CD4-positive, alpha-beta memory T cell (primary cell): ENCODE data around the gene NEUROG1. TPM values are rescaled to one million over a fixed set of nuclear protein-coding genes. Genes with fewer than 3 reads are reported as not detected.

Experiments
- CTCF ChIA-PET: fragments of 350-600 bp; sonication (Branson Sonifier 250); formaldehyde crosslinking; loops from one replicate; lab custom pipeline; 2021; ENCODE audit warnings: inconsistent platforms; ENCODE audit not compliant: partially characterized antibody; lab: Charles Lee
- POLR2A ChIA-PET: fragments of 350-600 bp; sonication (Branson Sonifier 250); formaldehyde crosslinking; loops from one replicate; lab custom pipeline; 2021; ENCODE audit not compliant: partially characterized antibody; lab: Charles Lee
- DNase-seq, 5 donors: peaks; one replicate each; pipeline versions ENCODE4 v3.0.0 to v3.0.0-alpha.2; 2020 to 2022; ENCODE audit warnings: mixed read lengths in 1 of 5
- H3K27ac ChIP-seq: one replicate; pipeline ENCODE4 v1.7.0; 2013; ENCODE audit warnings: low read depth, low read length
- H3K27me3 ChIP-seq: 2 replicates; pipeline ENCODE4 v1.7.0; 2013; ENCODE audit warnings: mild to moderate bottlenecking, low read length, moderate library complexity; ENCODE audit not compliant: insufficient read depth
- H3K36me3 ChIP-seq: 2 replicates; pipeline ENCODE4 v1.7.0; 2013; ENCODE audit warnings: mild to moderate bottlenecking, low read length, moderate library complexity; ENCODE audit not compliant: insufficient read depth
- H3K4me1 ChIP-seq: 2 replicates; pipeline ENCODE4 v1.7.0; 2013; ENCODE audit warnings: mild to moderate bottlenecking, low read length, moderate library complexity; ENCODE audit not compliant: insufficient read depth
- H3K4me3 ChIP-seq, 2 donors: one replicate each; pipeline ENCODE4 v1.7.0; 2013; ENCODE audit warnings: low read length in 2 of 2, mild to moderate bottlenecking in 1 of 2
- H3K9me3 ChIP-seq, 2 donors: one replicate each; pipeline ENCODE4 v1.7.0; 2013; ENCODE audit warnings: low read length in 2 of 2, control low read depth in 1 of 2; ENCODE audit not compliant: control insufficient read depth in 1 of 2
- H3K27ac Mint-ChIP-seq, 7 donors: one replicate each; pipeline ENCODE4 v1.8.0; 2020 to 2021; ENCODE audit warnings: mixed read lengths in 7 of 7, mild to moderate bottlenecking in 6 of 7, inconsistent platforms in 3 of 7, moderate library complexity in 3 of 7
- H3K27me3 Mint-ChIP-seq, 2 donors: one replicate each; pipeline ENCODE4 v1.8.0; 2020 to 2021; ENCODE audit warnings: mixed read lengths in 2 of 2
- H3K36me3 Mint-ChIP-seq, 2 donors: one replicate each; pipeline ENCODE4 v1.8.0; 2020 to 2021; ENCODE audit warnings: mixed read lengths in 2 of 2, inconsistent platforms in 1 of 2, mild to moderate bottlenecking in 1 of 2
- H3K4me1 Mint-ChIP-seq, 4 donors: one replicate each; pipeline ENCODE4 v1.8.0; 2020 to 2021; ENCODE audit warnings: mixed read lengths in 4 of 4, mild to moderate bottlenecking in 1 of 4
- H3K4me3 Mint-ChIP-seq, 8 donors: one replicate each; pipeline ENCODE4 v1.8.0; 2020 to 2021; ENCODE audit warnings: mixed read lengths in 8 of 8, mild to moderate bottlenecking in 7 of 8, moderate library complexity in 6 of 8, inconsistent platforms in 3 of 8
- H3K9me3 Mint-ChIP-seq, 8 donors: one replicate each; pipeline ENCODE4 v1.8.0; 2020 to 2021; ENCODE audit warnings: mixed read lengths in 8 of 8, mild to moderate bottlenecking in 5 of 8, inconsistent platforms in 3 of 8, moderate library complexity in 1 of 8
- intact Hi-C: fragments of 100-400 bp; cut with micrococcal nuclease; formaldehyde crosslinking; loops from one replicate; pipeline ENCODE4 v1.15.1; 2023
- polyA plus RNA-seq, 2 donors: library from polyadenylated mRNA; unstranded; fragments of 300-500 nt; fragmentation: Illumina TruSeq; gene quantifications; one replicate each; pipeline ENCODE4 v1.2.3, GENCODE V29; 2021
- total RNA-seq, 2 experiments: library from RNA; stranded (reverse); gene quantifications; one replicate each; pipeline ENCODE4 v1.2.3, GENCODE V29; 2021

Gene NEUROG1
- total and polyA plus RNA-seq, 4 experiments from 2014 or later = not detected

- peaks cover 4 to 15% of the 10 kb centered on the region in 2 donors for H3K27me3 Mint-ChIP-seq
- ChIA-PET CTCF (interaction anchor here (1.2 to 9.3 kb wide), 6 partner anchors 10 to 107 kb away, joined by 3 to 171 read pairs (median 37); no protein-coding TSS in a partner anchor), POLR2A (no interaction called here)
- H3K4me3 Mint-ChIP-seq = no peak overlapping the region
- DNase-seq = no peak
- H3K9me3 ChIP-seq = no peaks in the 10 kb centered on the region
- no peak overlapping the region for H3K27ac Mint-ChIP-seq
- no peaks in the 10 kb centered on the region for H3K4me1 ChIP-seq
- intact Hi-C loops = no loop called here
- peaks cover 8 to 17% (median 10%) of the 10 kb centered on the region in 4 donors for H3K4me1 Mint-ChIP-seq
- no peaks in the 10 kb centered on the region for H3K9me3 Mint-ChIP-seq
- no peak overlapping the region for H3K27ac ChIP-seq
- H3K4me3 ChIP-seq = no peak overlapping the region
- H3K36me3 ChIP-seq = no peaks in the 10 kb centered on the region
- no peaks in the 10 kb centered on the region for H3K36me3 Mint-ChIP-seq
- peaks cover 2% of the 10 kb centered on the region for H3K27me3 ChIP-seq
Measured at GRCh38 chr5:135564331-135564730, 28.6 kb upstream of the NEUROG1 start.

- H3K27ac ChIP-seq = no peak overlapping the region
- CTCF ChIA-PET = interaction anchor here (0.7 to 9.3 kb wide), 11 partner anchors 9 to 103 kb away, joined by 3 to 171 read pairs (median 4); no protein-coding TSS in a partner anchor
- H3K4me3 Mint-ChIP-seq = no peak overlapping the region
- H3K9me3 Mint-ChIP-seq = no peaks in the 10 kb centered on the region
- H3K4me1 ChIP-seq = no peaks in the 10 kb centered on the region
- H3K4me1 Mint-ChIP-seq = peaks cover 3 to 10% (median 6%) of the 10 kb centered on the region in 4 donors
- H3K36me3 ChIP-seq = no peaks in the 10 kb centered on the region
- H3K27ac Mint-ChIP-seq = no peak overlapping the region
- no peaks in the 10 kb centered on the region for H3K9me3 ChIP-seq
- peaks cover 11 to 20% of the 10 kb centered on the region in 2 donors for H3K27me3 Mint-ChIP-seq
- no peaks in the 10 kb centered on the region for H3K36me3 Mint-ChIP-seq
- POLR2A ChIA-PET = interaction anchor here (0.8 kb wide), 1 partner anchor 13 kb away, joined by 3 read pairs; no protein-coding TSS in a partner anchor
- intact Hi-C loops = no loop called here
- no peak overlapping the region for H3K4me3 ChIP-seq
- peaks cover 5% of the 10 kb centered on the region for H3K27me3 ChIP-seq
- no peak for DNase-seq
Measured at GRCh38 chr5:135561266-135561665, 25.5 kb upstream of the NEUROG1 start.

- Histone ChIP-seq H3K36me3 (no peaks in the 10 kb centered on the region), H3K9me3 (no peaks in the 10 kb centered on the region), H3K27me3 (peaks cover 6% of the 10 kb centered on the region), H3K4me3 (no peak overlapping the region), H3K27ac (no peak overlapping the region), H3K4me1 (no peaks in the 10 kb centered on the region)
- intact Hi-C loops = no loop called here
- Mint-ChIP-seq H3K36me3 (no peaks in the 10 kb centered on the region), H3K4me1 (peaks cover 3 to 7% (median 6%) of the 10 kb centered on the region in 4 donors), H3K9me3 (no peaks in the 10 kb centered on the region), H3K4me3 (no peak overlapping the region), H3K27me3 (peaks cover 11 to 24% of the 10 kb centered on the region in 2 donors), H3K27ac (no peak overlapping the region)
- DNase-seq = peak in 4 of 5 donors; percentile 27 to 32 (median 32)
- ChIA-PET POLR2A (interaction anchor here (0.8 kb wide), 1 partner anchor 13 kb away, joined by 3 read pairs; no protein-coding TSS in a partner anchor), CTCF (interaction anchor here (0.7 to 9.3 kb wide), 10 partner anchors 9 to 102 kb away, joined by 3 to 171 read pairs (median 4); no protein-coding TSS in a partner anchor)
Measured at GRCh38 chr5:135560858-135561257, 25.1 kb upstream of the NEUROG1 start.

GRCh38 chr5:135559354-135559753, 23.6 kb upstream of the NEUROG1 start:
- H3K9me3 Mint-ChIP-seq = no peaks in the 10 kb centered on the region
- no peak overlapping the region for H3K27ac Mint-ChIP-seq
- DNase-seq = no peak
- ChIA-PET POLR2A (no interaction called here), CTCF (interaction anchor here (1.0 to 9.3 kb wide), 5 partner anchors 8 to 102 kb away, joined by 3 to 171 read pairs (median 3); no protein-coding TSS in a partner anchor)
- H3K27me3 ChIP-seq = peaks cover 10% of the 10 kb centered on the region
- no peak overlapping the region for H3K27ac ChIP-seq
- H3K27me3 Mint-ChIP-seq = peaks cover 10 to 29% of the 10 kb centered on the region in 2 donors
- no peaks in the 10 kb centered on the region for H3K36me3 ChIP-seq
- no peaks in the 10 kb centered on the region for H3K9me3 ChIP-seq
- H3K4me1 Mint-ChIP-seq = peaks cover 3 to 7% (median 6%) of the 10 kb centered on the region in 4 donors
- H3K4me3 Mint-ChIP-seq = no peak overlapping the region
- H3K4me1 ChIP-seq = no peaks in the 10 kb centered on the region
- intact Hi-C loops = no loop called here
- H3K4me3 ChIP-seq = no peak overlapping the region
- H3K36me3 Mint-ChIP-seq = no peaks in the 10 kb centered on the region

- intact Hi-C loops = no loop called here
- Histone ChIP-seq H3K4me3 (no peak overlapping the region), H3K36me3 (no peaks in the 10 kb centered on the region), H3K27ac (no peak overlapping the region), H3K27me3 (peaks cover 10% of the 10 kb centered on the region), H3K4me1 (no peaks in the 10 kb centered on the region), H3K9me3 (no peaks in the 10 kb centered on the region)
- H3K4me1 Mint-ChIP-seq = peaks cover 3 to 7% (median 6%) of the 10 kb centered on the region in 4 donors
- peaks cover 16 to 33% of the 10 kb centered on the region in 2 donors for H3K27me3 Mint-ChIP-seq
- H3K27ac Mint-ChIP-seq = no peak overlapping the region
- no peak overlapping the region for H3K4me3 Mint-ChIP-seq
- H3K36me3 Mint-ChIP-seq = no peaks in the 10 kb centered on the region
- H3K9me3 Mint-ChIP-seq = no peaks in the 10 kb centered on the region
- POLR2A ChIA-PET = no interaction called here
- CTCF ChIA-PET = interaction anchor here (1.4 to 1.6 kb wide), 2 partner anchors 9 to 99 kb away, joined by 4 to 8 read pairs; no protein-coding TSS in a partner anchor
- DNase-seq = no peak
Measured at GRCh38 chr5:135557076-135557838, 21.5 kb upstream of the NEUROG1 start.

- H3K27ac ChIP-seq = no peak overlapping the region
- H3K4me3 Mint-ChIP-seq = no peak overlapping the region
- POLR2A ChIA-PET = no interaction called here
- intact Hi-C loops = no loop called here
- peaks cover 15 to 39% of the 10 kb centered on the region in 2 donors for H3K27me3 Mint-ChIP-seq
- H3K4me3 ChIP-seq = no peak overlapping the region
- peaks cover 10% of the 10 kb centered on the region for H3K27me3 ChIP-seq
- no peak for DNase-seq
- CTCF ChIA-PET = interaction anchor here (0.8 to 10.8 kb wide), 4 partner anchors 7 to 96 kb away, joined by 3 to 171 read pairs (median 6); no protein-coding TSS in a partner anchor
- no peak overlapping the region for H3K27ac Mint-ChIP-seq
- H3K9me3 ChIP-seq = no peaks in the 10 kb centered on the region
- no peaks in the 10 kb centered on the region for H3K4me1 ChIP-seq
- no peaks in the 10 kb centered on the region for H3K36me3 ChIP-seq
- peaks cover 4 to 8% (median 6%) of the 10 kb centered on the region in 4 donors for H3K4me1 Mint-ChIP-seq
- no peaks in the 10 kb centered on the region for H3K36me3 Mint-ChIP-seq
- H3K9me3 Mint-ChIP-seq = no peaks in the 10 kb centered on the region
Measured at GRCh38 chr5:135556620-135557019, 20.9 kb upstream of the NEUROG1 start.

GRCh38 chr5:135555530-135555929, 19.8 kb upstream of the NEUROG1 start:
- Histone ChIP-seq H3K4me3 (no peak overlapping the region), H3K9me3 (no peaks in the 10 kb centered on the region), H3K4me1 (no peaks in the 10 kb centered on the region), H3K27me3 (peaks cover 10% of the 10 kb centered on the region), H3K36me3 (no peaks in the 10 kb centered on the region), H3K27ac (no peak overlapping the region)
- no peak overlapping the region for H3K4me3 Mint-ChIP-seq
- intact Hi-C loops = no loop called here
- ChIA-PET CTCF (interaction anchor here (1.1 to 10.8 kb wide), 2 partner anchors 8 to 89 kb away, joined by 3 to 171 read pairs; no protein-coding TSS in a partner anchor), POLR2A (no interaction called here)
- no peak for DNase-seq
- no peak overlapping the region for H3K27ac Mint-ChIP-seq
- H3K4me1 Mint-ChIP-seq = peaks cover 2% of the 10 kb centered on the region in 4 donors
- H3K27me3 Mint-ChIP-seq = peaks cover 17 to 37% of the 10 kb centered on the region in 2 donors
- H3K36me3 Mint-ChIP-seq = no peaks in the 10 kb centered on the region
- no peaks in the 10 kb centered on the region for H3K9me3 Mint-ChIP-seq
